Raji (cell line): Measurements from ENCODE around the gene OR8D4.

ENCODE experiments used
- POLR2A ChIP-seq: IDR thresholded peaks from 2 replicates; pipeline ENCODE4 v1.6.1; 2011; ENCODE audit warnings: low read depth, low read length, control low read depth; ENCODE audit not compliant: insufficient read depth

Gene OR8D4

DNA sequence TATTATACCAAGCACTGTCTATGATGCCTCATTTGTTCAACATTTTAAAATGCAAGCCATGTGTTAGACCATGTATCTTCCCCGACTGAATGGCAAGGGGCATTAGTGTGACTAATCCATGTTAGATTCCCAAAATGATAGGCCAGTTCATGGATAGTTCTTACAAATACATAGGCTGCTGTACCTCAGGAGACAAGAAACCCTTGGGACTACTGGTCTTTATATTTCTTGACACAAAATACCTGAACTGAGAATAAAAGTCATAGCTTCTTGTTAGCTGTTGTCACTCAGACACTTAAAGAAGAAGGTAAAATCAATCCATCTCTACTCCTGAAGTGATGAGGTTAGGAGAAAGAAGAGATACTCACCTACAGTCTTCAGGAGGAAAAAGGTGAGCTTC lies at the start of gene OR8D4:
OR8D4 (plus strand) TSS at position 301 of the 400 bp plus-strand sequence. CDS start 4,265 bp downstream, outside the sequence.
- TF ChIP-seq POLR2A = no peak

GRCh38 chr11:123852321-123852720 lies 49.6 kb upstream of the OR8D4 start:
- no peak for TF ChIP-seq POLR2A

GRCh38 chr11:123853038-123853437 lies 48.9 kb upstream of the OR8D4 start:
- TF ChIP-seq POLR2A = no peak

DNA sequence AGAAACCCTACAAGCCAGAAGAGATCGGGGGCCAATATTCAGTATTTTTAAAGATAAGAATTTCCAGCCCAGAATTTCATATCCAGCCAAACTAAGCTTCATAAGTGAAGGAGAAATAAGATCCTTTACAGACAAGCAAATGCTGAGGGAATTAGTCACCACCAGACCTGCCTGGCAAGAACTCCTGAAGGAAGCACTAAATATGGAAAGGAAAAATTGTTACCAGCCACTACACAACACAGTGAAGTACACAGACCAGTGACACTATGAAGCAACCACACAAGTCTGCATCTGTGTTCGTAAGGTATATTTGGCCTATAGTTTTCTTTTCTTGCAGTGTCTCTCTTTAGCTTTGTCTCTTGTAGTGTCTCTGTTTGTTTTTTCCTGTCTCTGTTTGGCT lies 45.5 kb upstream of the OR8D4 start:
- no peak for TF ChIP-seq POLR2A

DNA sequence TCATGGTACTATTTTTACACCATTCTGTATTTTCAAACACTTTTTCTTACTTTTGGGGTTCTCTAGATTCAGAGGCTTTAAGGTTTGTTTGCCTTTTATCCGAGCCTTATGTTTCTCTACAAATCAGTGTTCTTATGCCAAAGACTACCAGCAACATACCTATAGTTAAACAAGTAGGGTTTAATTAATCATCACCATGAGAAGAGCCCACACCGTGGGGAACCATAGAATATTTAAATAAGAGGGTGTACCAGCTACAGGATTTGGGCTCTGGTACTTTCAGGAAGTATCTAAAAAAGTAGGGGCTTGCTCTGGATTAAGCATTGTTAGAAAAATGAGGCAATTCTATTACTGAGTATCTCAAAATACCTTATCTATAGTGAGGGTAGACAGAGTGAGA lies 42.2 kb upstream of the OR8D4 start:
- no peak for TF ChIP-seq POLR2A

DNA sequence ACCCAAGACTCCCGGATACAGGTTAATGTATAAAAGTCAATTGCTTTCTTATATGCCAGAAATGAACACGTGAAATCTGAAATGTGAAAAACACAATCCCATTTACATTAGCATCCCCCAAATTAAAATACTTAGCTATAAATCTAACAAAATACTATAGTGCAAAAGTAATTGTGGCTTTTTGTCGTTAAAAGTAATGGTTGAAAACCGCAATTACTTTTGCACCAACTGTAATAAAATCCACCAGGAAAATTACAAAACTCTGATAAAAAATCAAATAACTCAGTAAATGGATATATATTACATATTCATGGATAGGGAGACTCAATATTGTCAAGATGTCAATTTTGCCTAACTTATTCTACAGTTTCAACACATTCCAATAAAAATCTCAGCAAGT lies 21.1 kb upstream of the OR8D4 start:
- TF ChIP-seq POLR2A = no peak

DNA sequence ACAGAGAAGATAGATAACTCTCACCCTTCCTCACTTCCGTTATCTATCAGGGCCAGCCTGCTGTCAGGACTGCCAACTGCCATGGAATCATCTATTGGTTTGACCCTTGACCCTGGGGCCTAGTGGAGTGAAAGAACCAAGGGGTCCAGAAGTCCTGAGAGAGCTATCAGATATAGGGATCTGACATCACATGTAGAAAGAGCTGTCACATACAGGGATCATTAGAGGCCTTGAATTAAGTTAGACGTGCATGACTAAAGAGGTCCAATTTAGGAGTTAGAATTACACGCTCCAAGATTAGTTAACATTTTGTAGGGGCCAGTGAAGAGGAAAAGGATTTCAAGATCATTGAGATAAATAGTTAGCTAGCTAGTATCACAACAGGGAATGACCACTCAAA lies 16.4 kb upstream of the OR8D4 start, which contains the start of gene TMEM225:
TMEM225 (minus strand) TSS at position 101 of the 400 bp plus-strand sequence. CDS start 245 bp downstream, outside the sequence.
- no peak for TF ChIP-seq POLR2A

DNA sequence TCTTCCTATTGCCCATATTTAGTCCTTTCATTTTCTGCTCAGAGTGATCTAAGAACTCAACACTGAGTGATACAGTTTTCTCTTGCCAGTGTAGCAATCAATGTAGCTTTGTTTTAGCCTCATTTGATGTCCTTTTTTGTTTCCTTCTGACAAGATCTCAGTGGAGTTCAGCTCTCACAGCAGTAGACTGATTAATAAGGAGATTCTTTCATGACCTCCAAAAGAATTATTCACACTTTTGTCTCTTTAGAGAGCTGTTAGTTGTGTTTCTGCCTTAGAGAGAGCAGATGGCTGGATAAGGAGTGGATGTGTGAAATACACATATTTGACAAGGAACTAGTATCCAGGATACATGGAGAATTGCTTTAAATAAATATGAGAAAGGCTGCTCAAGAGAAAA lies 9.9 kb upstream of the OR8D4 start:
- no peak for TF ChIP-seq POLR2A

DNA sequence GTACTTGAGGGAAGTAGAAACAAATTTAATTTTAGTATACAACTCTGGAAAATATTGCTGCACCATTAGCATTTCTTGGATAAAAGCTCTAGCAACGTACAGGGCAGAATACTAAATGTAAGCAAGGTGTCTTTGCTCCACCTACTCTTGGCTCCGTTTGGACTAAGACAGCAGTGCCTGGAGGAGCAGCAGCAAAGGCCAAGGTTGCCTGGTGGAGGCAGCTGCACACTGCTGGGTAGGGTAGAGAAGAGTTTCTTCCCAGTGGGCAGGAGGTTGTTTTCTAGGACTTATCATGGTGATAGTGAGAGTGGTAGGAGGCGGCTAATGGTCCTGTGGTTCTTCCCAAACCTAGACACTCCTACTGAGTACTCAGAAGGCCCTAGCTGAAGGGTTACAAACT lies 2.2 kb upstream of the OR8D4 start:
- no peak for TF ChIP-seq POLR2A

- no peak for TF ChIP-seq POLR2A
Observed at GRCh38 chr11:123903932-123904331, 2.0 kb downstream of the OR8D4 start.

DNA sequence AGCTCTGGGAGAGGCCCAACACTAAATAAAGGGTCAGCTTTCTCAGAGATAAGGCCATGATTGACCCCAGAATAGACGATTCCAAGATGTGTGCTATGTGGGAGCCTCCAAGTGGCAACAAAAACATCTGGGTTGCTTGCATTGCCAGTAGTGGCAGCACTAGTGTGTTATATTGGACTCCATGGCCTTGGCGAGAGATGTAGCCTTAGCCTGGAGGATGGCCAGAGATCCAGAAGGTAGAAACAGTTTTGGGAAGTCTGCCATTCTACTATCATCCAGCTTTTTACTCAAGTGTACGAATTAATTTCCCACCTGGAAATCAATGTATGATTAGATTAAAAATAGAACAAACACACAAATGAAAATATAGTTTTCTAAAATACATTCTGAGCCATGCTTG lies 3.0 kb downstream of the OR8D4 start:
- no peak for TF ChIP-seq POLR2A

DNA sequence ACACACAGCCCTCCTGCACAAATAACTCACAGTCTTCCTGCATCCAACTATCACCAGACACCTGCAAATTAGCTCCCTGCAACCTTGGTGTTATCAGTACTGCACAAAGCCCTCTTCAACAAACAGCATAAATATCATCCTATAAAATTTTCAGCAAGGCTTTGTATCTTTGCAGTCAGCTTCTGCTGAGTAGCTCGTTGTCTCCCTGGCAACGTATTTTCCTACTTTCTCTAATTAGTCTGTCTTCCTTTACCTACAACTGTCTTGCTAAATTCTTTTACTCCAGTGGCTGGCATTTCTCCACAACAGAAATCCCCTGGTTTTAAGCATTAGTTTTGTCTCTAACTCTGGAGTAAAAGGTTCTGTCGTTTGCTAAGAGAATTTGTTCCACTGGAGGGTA lies 3.9 kb downstream of the OR8D4 start:
- TF ChIP-seq POLR2A = no peak

DNA sequence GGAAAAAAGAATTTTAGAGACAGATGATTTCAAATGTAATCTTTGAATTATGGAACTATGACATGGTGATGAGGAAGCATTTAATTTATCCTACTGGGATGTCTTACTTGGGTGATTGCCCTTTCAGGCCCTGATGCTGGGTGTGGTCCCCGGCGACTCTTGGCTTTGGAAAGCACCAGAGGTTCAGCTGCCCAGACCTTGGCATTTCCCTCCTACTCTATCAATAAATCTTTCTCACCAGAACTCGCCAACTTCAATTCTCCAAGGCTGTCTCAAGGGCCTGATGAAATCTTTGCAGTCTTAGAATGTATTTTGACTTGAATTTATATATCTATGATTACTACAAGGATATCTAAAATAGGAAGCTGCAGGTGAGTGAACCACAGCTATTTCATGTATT lies 19.0 kb downstream of the OR8D4 start:
- TF ChIP-seq POLR2A = no peak

DNA sequence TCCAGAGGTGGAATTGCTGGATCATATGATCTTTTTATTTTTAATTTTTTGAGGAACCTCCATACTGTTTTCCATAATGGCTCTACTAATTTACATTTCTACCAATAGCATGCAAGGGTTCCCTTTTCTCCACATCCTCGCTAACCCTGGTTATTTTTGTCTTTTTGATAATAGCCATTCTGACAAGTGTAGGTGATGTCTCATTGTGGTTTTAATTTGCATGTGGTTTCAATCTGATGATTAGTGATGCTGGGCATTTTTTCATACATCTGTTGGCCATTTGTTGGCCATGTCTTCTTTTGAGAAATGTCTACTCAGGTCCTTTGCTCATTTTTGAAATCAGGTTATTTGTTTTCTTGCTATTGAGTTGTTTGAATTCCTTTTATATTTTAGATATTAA lies 22.1 kb downstream of the OR8D4 start:
- TF ChIP-seq POLR2A = no peak

DNA sequence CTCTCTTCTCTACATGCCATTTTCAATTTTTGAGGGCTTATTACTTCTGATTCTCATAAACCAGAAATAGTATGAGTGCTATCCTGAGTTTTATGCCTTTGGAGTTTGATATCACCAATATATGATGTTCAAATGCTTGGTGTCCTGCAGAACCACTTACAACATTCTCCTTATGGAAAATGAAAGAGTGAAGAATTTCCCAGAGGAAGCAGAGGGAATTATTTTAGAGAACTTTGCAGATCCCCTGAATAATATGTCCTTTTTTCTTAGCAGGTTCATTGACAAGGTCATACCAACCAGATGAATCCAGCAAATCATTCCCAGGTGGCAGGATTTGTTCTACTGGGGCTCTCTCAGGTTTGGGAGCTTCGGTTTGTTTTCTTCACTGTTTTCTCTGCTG lies 37.4 kb downstream of the OR8D4 start, which contains the start of gene OR4D5:
OR4D5 (plus strand) TSS at position 301 of the 400 bp plus-strand sequence; CDS start at position 301, 0 bp downstream.
- TF ChIP-seq POLR2A = no peak

DNA sequence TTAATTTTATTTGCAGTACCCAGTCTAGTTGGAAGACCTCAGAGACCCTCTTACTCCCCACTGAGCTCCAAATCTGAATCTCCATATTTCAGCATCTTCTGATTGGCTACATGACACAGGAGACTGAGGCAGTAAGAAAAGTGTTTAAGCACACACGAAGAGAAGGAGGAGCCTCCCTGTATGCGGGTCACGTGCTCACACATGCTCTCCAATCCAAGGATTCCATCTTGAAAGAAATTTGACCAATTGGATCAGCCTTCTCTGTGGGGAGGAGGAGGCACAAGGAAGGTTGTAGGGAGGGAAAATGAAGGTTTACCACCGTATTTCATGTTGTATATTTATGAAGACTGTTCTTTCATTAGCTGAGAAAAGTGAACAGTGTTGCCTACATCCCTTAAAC lies 40.4 kb downstream of the OR8D4 start:
- TF ChIP-seq POLR2A = no peak

- no peak for TF ChIP-seq POLR2A
Observed at GRCh38 chr11:123943738-123944137, 41.8 kb downstream of the OR8D4 start, which contains the start of gene OR6T1. OR6T1 (minus strand) TSS chr11:123943838; CDS start chr11:123943838, 0 bp downstream.

DNA sequence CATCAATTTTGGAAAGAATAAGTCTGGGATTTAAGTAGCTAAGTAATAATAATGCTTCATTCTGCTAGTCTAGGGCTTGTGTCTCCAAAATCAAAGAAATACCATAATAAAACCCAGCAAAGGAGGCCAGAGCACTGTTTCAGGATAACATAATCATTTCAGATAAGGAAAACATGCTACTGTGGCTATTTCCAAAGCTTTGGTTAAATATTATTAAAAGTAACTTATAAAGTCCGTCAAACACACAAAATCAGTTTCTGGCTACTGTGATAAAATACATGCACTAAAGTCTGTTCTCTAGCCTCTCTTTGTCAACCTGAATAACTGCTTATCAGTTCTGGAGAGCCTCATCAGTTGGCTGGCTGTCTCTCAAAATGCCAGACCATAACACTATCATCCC lies 43.2 kb downstream of the OR8D4 start:
- TF ChIP-seq POLR2A = no peak

- TF ChIP-seq POLR2A = no peak
Observed at GRCh38 chr11:123956752-123957151, 54.8 kb downstream of the OR8D4 start.
